Effector memory CD8-positive, alpha-beta T cell (primary cell): ENCODE measurements around the gene BAIAP2L1.

Experiments
- ATAC-seq: fragments of 150-1000 bp; cut with Tn5 transposase; replicated peaks from 2 replicates; pipeline ENCODE4 v1.10.0; 2021; ENCODE audit warnings: mild to moderate bottlenecking, moderate library complexity
- DNase-seq, 3 experiments: peaks; one replicate each; pipeline ENCODE4 v3.0.0; 2021
- H3K27ac Mint-ChIP-seq, 2 donors: one replicate each; pipeline ENCODE4 v1.8.0; 2022; ENCODE audit warnings: mild to moderate bottlenecking in 2 of 2, mixed read lengths in 2 of 2, moderate library complexity in 2 of 2
- H3K27me3 Mint-ChIP-seq, 2 donors: one replicate each; pipeline ENCODE4 v1.8.0; 2022; ENCODE audit warnings: mixed read lengths in 2 of 2
- H3K36me3 Mint-ChIP-seq: one replicate; pipeline ENCODE4 v1.8.0; 2022; ENCODE audit warnings: mild to moderate bottlenecking, moderate library complexity, mixed read lengths; ENCODE audit not compliant: insufficient read depth
- H3K4me1 Mint-ChIP-seq, 2 donors: one replicate each; pipeline ENCODE4 v1.8.0; 2022; ENCODE audit warnings: low read depth in 2 of 2, mixed read lengths in 2 of 2
- H3K4me3 Mint-ChIP-seq, 2 donors: one replicate each; pipeline ENCODE4 v1.8.0; 2022; ENCODE audit warnings: mild to moderate bottlenecking in 2 of 2, mixed read lengths in 2 of 2, moderate library complexity in 2 of 2
- H3K9me3 Mint-ChIP-seq, 2 donors: one replicate each; pipeline ENCODE4 v1.8.0; 2022; ENCODE audit warnings: mixed read lengths in 2 of 2

BAIAP2L1 gene

DNA sequence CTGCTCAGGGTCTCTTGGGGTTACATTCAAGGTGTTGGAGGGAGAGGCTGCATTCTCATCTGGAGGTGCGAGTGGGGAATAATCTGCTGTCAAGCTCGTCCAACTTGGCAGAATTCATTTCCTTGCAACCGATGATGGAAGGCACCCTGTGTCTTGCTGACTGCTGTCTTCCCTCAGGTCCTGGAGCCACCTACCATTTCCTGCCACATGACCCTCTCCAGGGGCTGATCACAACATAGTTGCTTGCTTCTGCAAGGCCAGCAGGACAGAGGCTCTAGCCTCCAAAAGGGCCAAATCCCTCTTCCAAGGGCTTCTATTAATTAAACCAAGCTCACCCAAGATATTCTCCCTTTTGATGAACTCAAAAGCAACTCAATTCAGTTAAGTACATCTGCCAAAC is 133.6 kb downstream of the BAIAP2L1 start:
- H3K4me1 Mint-ChIP-seq = peaks cover 0 to 1% of the 10 kb centered on the region in 2 donors
- no peak overlapping the region for H3K4me3 Mint-ChIP-seq
- DNase-seq (no peak), ATAC-seq (no peak)
- H3K36me3 Mint-ChIP-seq = peaks cover 15% of the 10 kb centered on the region
- H3K27ac Mint-ChIP-seq = peak overlapping the region in 1 of 2 donors; percentile 52
- H3K27me3 Mint-ChIP-seq = no peaks in the 10 kb centered on the region
- H3K9me3 Mint-ChIP-seq = no peaks in the 10 kb centered on the region

- H3K27ac Mint-ChIP-seq = no peak overlapping the region
- H3K9me3 Mint-ChIP-seq = no peaks in the 10 kb centered on the region
- no peaks in the 10 kb centered on the region for H3K27me3 Mint-ChIP-seq
- no peak for DNase-seq
- no peak overlapping the region for H3K4me3 Mint-ChIP-seq
- peaks cover 0 to 1% of the 10 kb centered on the region in 2 donors for H3K4me1 Mint-ChIP-seq
- H3K36me3 Mint-ChIP-seq = peaks cover 15% of the 10 kb centered on the region
- peak; percentile 27 for ATAC-seq
Measured at GRCh38 chr7:98266840-98267239, 134.1 kb downstream of the BAIAP2L1 start.

- no peak for DNase-seq
- no peak overlapping the region for H3K4me3 Mint-ChIP-seq
- no peak overlapping the region for H3K27ac Mint-ChIP-seq
Measured at GRCh38 chr7:98265841-98266271, 135.0 kb downstream of the BAIAP2L1 start.

GRCh38 chr7:98257701-98258100 is 143.2 kb downstream of the BAIAP2L1 start:
- Mint-ChIP-seq H3K4me1 (peaks cover 14 to 21% of the 10 kb centered on the region in 2 donors), H3K36me3 (peaks cover 26% of the 10 kb centered on the region), H3K27me3 (no peaks in the 10 kb centered on the region), H3K9me3 (no peaks in the 10 kb centered on the region), H3K4me3 (no peak overlapping the region), H3K27ac (no peak overlapping the region)
- DNase-seq (no peak), ATAC-seq (no peak)

More at GRCh38 chr7:98265841-98266271, 135.0 kb downstream of the BAIAP2L1 start:
- Mint-ChIP-seq H3K9me3 (no peaks in the 10 kb centered on the region), H3K4me1 (peaks cover 0 to 1% of the 10 kb centered on the region in 2 donors), H3K27me3 (no peaks in the 10 kb centered on the region), H3K36me3 (peaks cover 15% of the 10 kb centered on the region)
- ATAC-seq = no peak

DNA sequence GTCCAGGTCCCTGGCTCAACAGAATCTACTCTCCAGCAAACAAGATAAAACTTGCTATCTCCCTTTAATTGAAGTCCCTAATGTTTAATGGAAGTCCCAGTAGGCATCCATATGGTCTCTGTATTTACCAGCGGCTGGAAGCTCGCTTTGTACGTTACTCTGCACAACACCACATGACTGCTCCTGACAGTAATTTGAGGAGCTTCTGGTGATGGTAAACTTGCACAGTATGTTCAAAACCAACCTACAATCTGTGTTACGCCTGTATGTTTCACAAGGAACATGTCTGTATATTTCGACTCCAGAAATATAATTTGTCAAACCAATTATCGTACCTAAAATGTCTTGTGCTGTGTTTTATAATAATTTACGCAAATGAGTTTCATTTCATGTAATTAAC is 144.5 kb downstream of the BAIAP2L1 start:
- H3K4me1 Mint-ChIP-seq = peaks cover 18 to 31% of the 10 kb centered on the region in 2 donors

GRCh38 chr7:98254951-98255610 is 145.8 kb downstream of the BAIAP2L1 start:
- peaks cover 41% of the 10 kb centered on the region for H3K36me3 Mint-ChIP-seq
- H3K4me1 Mint-ChIP-seq = peaks cover 29 to 42% of the 10 kb centered on the region in 2 donors
- no peak overlapping the region for H3K27ac Mint-ChIP-seq
- DNase-seq = no peak
- H3K4me3 Mint-ChIP-seq = no peak overlapping the region
- ATAC-seq = no peak
- no peaks in the 10 kb centered on the region for H3K27me3 Mint-ChIP-seq
- no peaks in the 10 kb centered on the region for H3K9me3 Mint-ChIP-seq

More for the DNA sequence above, 144.5 kb downstream of the BAIAP2L1 start:
- DNase-seq (no peak), ATAC-seq (no peak)
- H3K27ac Mint-ChIP-seq = no peak overlapping the region
- no peaks in the 10 kb centered on the region for H3K9me3 Mint-ChIP-seq
- no peaks in the 10 kb centered on the region for H3K27me3 Mint-ChIP-seq
- H3K4me3 Mint-ChIP-seq = no peak overlapping the region
- peaks cover 38% of the 10 kb centered on the region for H3K36me3 Mint-ChIP-seq

GRCh38 chr7:98254516-98254915 is 146.4 kb downstream of the BAIAP2L1 start:
- H3K27ac Mint-ChIP-seq = no peak overlapping the region
- peaks cover 43% of the 10 kb centered on the region for H3K36me3 Mint-ChIP-seq
- DNase-seq (no peak), ATAC-seq (no peak)
- H3K9me3 Mint-ChIP-seq = no peaks in the 10 kb centered on the region
- no peak overlapping the region for H3K4me3 Mint-ChIP-seq
- peaks cover 30 to 46% of the 10 kb centered on the region in 2 donors for H3K4me1 Mint-ChIP-seq
- no peaks in the 10 kb centered on the region for H3K27me3 Mint-ChIP-seq

GRCh38 chr7:98252425-98253054 is 148.3 kb downstream of the BAIAP2L1 start:
- ATAC-seq (peak; percentile 21), DNase-seq (no peak)
- peaks cover 39 to 55% of the 10 kb centered on the region in 2 donors for H3K4me1 Mint-ChIP-seq
- H3K27me3 Mint-ChIP-seq = no peaks in the 10 kb centered on the region
- peak overlapping the region; percentile 95 for H3K4me3 Mint-ChIP-seq
- H3K27ac Mint-ChIP-seq = peak overlapping the region; percentile 94 to 97
- no peaks in the 10 kb centered on the region for H3K9me3 Mint-ChIP-seq
- H3K36me3 Mint-ChIP-seq = peaks cover 46% of the 10 kb centered on the region

- ATAC-seq (peak; percentile 85), DNase-seq (peak; percentile 78 to 80 (median 80))
- peak within 1 kb of the TSS; percentile 94 to 97 for H3K27ac Mint-ChIP-seq
- no peaks in the 10 kb centered on the region for H3K27me3 Mint-ChIP-seq
- peaks cover 39 to 55% of the 10 kb centered on the region in 2 donors for H3K4me1 Mint-ChIP-seq
- H3K36me3 Mint-ChIP-seq = peaks cover 40% of the 10 kb centered on the region
- H3K4me3 Mint-ChIP-seq = peak within 1 kb of the TSS; percentile 95
- no peaks in the 10 kb centered on the region for H3K9me3 Mint-ChIP-seq
Measured at GRCh38 chr7:98251601-98252424, 149.1 kb downstream of the BAIAP2L1 start, which contains the start of gene TECPR1. TSS of gene TECPR1 (minus strand) at chr7:98252232. CDS start at chr7:98246146, 6,086 bp downstream.

GRCh38 chr7:98251231-98251600 is 149.7 kb downstream of the BAIAP2L1 start:
- Mint-ChIP-seq H3K36me3 (peaks cover 34% of the 10 kb centered on the region), H3K4me1 (peaks cover 39 to 55% of the 10 kb centered on the region in 2 donors), H3K9me3 (no peaks in the 10 kb centered on the region), H3K27me3 (no peaks in the 10 kb centered on the region), H3K4me3 (peak overlapping the region; percentile 95), H3K27ac (peak overlapping the region; percentile 94 to 97)
- DNase-seq = peak; percentile 21 to 42 (median 36)
- peak; percentile 52 for ATAC-seq

DNA sequence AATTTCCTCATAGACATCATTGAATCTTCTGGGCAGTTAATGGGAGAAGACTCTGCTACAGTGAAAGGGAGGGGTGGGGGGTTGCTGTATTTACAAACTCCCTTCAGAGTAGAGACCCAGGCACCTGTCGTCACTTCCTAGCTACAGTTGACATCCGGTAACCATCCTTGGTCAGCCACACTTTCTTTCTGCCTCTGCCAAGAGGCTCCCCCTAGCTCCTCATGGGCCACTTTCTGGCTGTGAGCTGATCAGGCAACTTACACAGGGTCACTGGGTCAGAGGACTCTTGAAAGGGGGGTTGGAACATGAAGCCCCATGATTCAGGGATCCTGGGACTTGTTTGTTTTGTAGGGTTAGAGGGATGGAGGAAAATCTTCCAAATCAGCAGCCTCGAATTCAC is 150.1 kb downstream of the BAIAP2L1 start:
- peak overlapping the region; percentile 95 for H3K4me3 Mint-ChIP-seq
- peaks cover 33% of the 10 kb centered on the region for H3K36me3 Mint-ChIP-seq
- peak; percentile 28 for ATAC-seq

DNA sequence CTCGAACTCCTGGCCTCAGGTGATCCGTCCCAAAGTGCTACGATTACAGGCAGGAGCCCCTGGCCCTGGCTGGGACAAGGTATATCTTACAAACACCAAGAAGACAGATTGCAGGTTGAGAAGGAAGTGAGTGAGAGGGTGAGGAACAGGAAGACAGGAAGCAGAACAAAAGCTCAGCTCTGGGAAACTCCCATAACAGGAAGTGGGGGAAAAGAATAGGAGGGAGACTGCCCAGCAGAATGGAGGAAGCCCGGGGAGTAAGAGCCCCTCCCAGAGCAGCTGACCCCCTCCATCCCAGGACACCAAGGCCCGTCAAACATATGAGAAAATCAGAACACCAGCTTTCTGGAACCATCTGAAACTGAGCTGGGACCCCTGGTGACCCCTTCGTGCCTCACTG is 151.8 kb downstream of the BAIAP2L1 start:
- H3K4me3 Mint-ChIP-seq = peak overlapping the region; percentile 8 to 31
- H3K9me3 Mint-ChIP-seq = no peaks in the 10 kb centered on the region
- DNase-seq (no peak), ATAC-seq (no peak)
- H3K4me1 Mint-ChIP-seq = peaks cover 31 to 45% of the 10 kb centered on the region in 2 donors
- H3K27ac Mint-ChIP-seq = peak overlapping the region; percentile 94 to 97
- H3K36me3 Mint-ChIP-seq = peaks cover 29% of the 10 kb centered on the region
- H3K27me3 Mint-ChIP-seq = no peaks in the 10 kb centered on the region

More for the DNA sequence above, 150.1 kb downstream of the BAIAP2L1 start:
- Mint-ChIP-seq H3K9me3 (no peaks in the 10 kb centered on the region), H3K27ac (peak overlapping the region; percentile 94 to 97), H3K27me3 (no peaks in the 10 kb centered on the region), H3K4me1 (peaks cover 36 to 55% of the 10 kb centered on the region in 2 donors)
- DNase-seq = peak; percentile 18 to 32 (median 28)

DNA sequence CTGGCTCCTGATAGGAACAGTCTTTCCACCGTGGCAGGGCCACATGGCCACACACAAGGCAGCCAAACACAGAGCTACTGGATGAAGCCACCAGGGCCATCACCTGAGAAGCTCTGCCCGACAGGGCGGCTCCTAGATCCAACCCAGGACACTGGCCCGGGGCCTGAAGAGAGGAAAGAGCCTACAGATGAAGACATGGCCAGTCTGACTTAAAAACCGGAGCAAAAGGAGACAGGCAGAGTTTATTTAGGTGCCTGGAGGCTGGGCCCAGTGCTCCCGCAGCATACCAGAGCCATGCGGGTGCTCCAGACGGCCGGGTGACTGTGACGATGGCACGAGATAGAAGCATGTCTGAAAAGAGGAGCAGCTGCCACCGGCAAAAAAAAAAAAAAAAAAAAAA is 152.7 kb downstream of the BAIAP2L1 start:
- Mint-ChIP-seq H3K27me3 (no peaks in the 10 kb centered on the region), H3K4me3 (no peak overlapping the region), H3K36me3 (peaks cover 33% of the 10 kb centered on the region), H3K27ac (peak overlapping the region in 1 of 2 donors; percentile 79), H3K4me1 (peaks cover 31 to 38% of the 10 kb centered on the region in 2 donors), H3K9me3 (no peaks in the 10 kb centered on the region)
- DNase-seq = no peak
- no peak for ATAC-seq
